Prostate gland (tissue), 2 donors: ENCODE measurements around the gene HTR2A.

Experiments used
- POLR2A ChIP-seq: fragments of 450-650 bp; IDR thresholded peaks from one replicate; pipeline ENCODE4 v1.6.1; 2016; ENCODE audit warnings: antibody characterized with exemption, mild to moderate bottlenecking
- POLR2AphosphoS5 ChIP-seq: sonication (generic); formaldehyde crosslinking; IDR thresholded peaks from one replicate; pipeline ENCODE4 v1.6.1; 2017; ENCODE audit warnings: antibody characterized with exemption
- TF ChIP-seq, protein P1 (sequence below), 4 experiments: fragments of 200-600 bp in 2 of 4; fragments of 450-650 bp in 2 of 4; sonication (generic) in 2 of 4; IDR thresholded peaks; 1 replicate in 3 of 4; 2 replicates in 1 of 4; pipeline ENCODE4 v1.5.1; 2016 to 2019; ENCODE audit warnings: antibody characterized with exemption in 4 of 4, mild to moderate bottlenecking in 2 of 4, moderate library complexity in 2 of 4

DNA sequence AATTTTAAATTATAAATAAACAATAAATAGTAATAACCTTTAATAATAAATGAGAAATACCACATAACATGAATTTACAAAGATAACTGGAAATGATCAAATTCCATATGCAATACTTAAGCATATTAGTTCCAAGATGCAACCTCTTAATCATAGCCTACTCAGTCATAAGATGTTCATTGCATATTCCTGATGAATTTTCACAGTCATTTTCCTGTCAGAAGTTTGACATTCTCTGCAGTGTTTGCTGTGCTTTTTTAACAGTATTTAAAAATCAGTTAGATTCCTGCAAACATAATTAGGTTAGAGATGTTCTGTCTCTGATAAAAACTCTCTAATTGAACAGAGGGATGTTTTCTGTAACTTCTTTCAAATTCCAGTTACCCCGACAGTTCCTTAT is 28.6 kb upstream of the HTR2A start:
- TF ChIP-seq, protein P1, sequence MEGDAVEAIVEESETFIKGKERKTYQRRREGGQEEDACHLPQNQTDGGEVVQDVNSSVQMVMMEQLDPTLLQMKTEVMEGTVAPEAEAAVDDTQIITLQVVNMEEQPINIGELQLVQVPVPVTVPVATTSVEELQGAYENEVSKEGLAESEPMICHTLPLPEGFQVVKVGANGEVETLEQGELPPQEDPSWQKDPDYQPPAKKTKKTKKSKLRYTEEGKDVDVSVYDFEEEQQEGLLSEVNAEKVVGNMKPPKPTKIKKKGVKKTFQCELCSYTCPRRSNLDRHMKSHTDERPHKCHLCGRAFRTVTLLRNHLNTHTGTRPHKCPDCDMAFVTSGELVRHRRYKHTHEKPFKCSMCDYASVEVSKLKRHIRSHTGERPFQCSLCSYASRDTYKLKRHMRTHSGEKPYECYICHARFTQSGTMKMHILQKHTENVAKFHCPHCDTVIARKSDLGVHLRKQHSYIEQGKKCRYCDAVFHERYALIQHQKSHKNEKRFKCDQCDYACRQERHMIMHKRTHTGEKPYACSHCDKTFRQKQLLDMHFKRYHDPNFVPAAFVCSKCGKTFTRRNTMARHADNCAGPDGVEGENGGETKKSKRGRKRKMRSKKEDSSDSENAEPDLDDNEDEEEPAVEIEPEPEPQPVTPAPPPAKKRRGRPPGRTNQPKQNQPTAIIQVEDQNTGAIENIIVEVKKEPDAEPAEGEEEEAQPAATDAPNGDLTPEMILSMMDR (IDR thresholded peaks at IDR 0.05): no peak
- no peak for TF ChIP-seq POLR2AphosphoS5
- no peak for TF ChIP-seq POLR2A
